Mesenchymal stem cell (in vitro differentiated cells and primary cell): ENCODE data around the gene MLLT1.

Source experiments
- DNase-seq: peaks from one replicate; pipeline ENCODE4 v3.0.0-alpha.2; 2013
- H2AFZ ChIP-seq: one replicate; pipeline ENCODE4 v1.6.1; 2013; ENCODE audit warnings: low read depth, mild to moderate bottlenecking, control low read depth, inconsistent platforms, low read length, moderate library complexity
- H2AK5ac ChIP-seq: 2 replicates; pipeline ENCODE4 v1.6.1; 2013; ENCODE audit warnings: low read length, moderate library complexity, mild to moderate bottlenecking, inconsistent platforms; ENCODE audit not compliant: severe bottlenecking
- H2BK120ac ChIP-seq: one replicate; pipeline ENCODE4 v1.6.1; 2013; ENCODE audit warnings: low read depth, mild to moderate bottlenecking, inconsistent platforms, low read length, moderate library complexity
- H2BK12ac ChIP-seq, 2 experiments: one replicate each; pipeline ENCODE4 v1.6.1; 2013; ENCODE audit warnings: inconsistent platforms in 2 of 2, low read length in 2 of 2, mild to moderate bottlenecking in 2 of 2, moderate library complexity in 2 of 2, control low read depth in 1 of 2
- H2BK15ac ChIP-seq: one replicate; pipeline ENCODE4 v1.6.1; 2013; ENCODE audit warnings: mild to moderate bottlenecking, low read depth, inconsistent platforms; ENCODE audit not compliant: poor library complexity, severe bottlenecking
- H2BK5ac ChIP-seq: 2 replicates; pipeline ENCODE4 v1.6.1; 2013; ENCODE audit warnings: low read depth, mild to moderate bottlenecking, low read length, control low read depth, inconsistent platforms; ENCODE audit not compliant: poor library complexity, severe bottlenecking
- H3K14ac ChIP-seq, 2 experiments: one replicate each; pipeline ENCODE4 v1.6.1; 2013; ENCODE audit warnings: inconsistent platforms in 2 of 2, low read length in 2 of 2, control low read depth in 1 of 2, mild to moderate bottlenecking in 1 of 2, moderate library complexity in 1 of 2
- H3K18ac ChIP-seq, 2 experiments: one replicate each; pipeline ENCODE4 v1.6.1; 2013; ENCODE audit warnings: inconsistent platforms in 2 of 2, low read length in 2 of 2, control low read depth in 1 of 2, low read depth in 1 of 2, mild to moderate bottlenecking in 1 of 2
- H3K23ac ChIP-seq, 2 experiments: one replicate each; pipeline ENCODE4 v1.6.1; 2013; ENCODE audit warnings: inconsistent platforms in 2 of 2, low read length in 2 of 2, mild to moderate bottlenecking in 2 of 2, moderate library complexity in 2 of 2, control low read depth in 1 of 2
- H3K27ac ChIP-seq: 2 replicates; pipeline ENCODE4 v1.5.1; 2013; ENCODE audit warnings: mild to moderate bottlenecking, moderate library complexity, low read length, control low read depth, inconsistent platforms; ENCODE audit not compliant: poor library complexity, severe bottlenecking
- H3K27me3 ChIP-seq, 2 experiments: 2 replicates each; pipeline versions ENCODE4 v1.6.1 to v1.7.0; 2013; ENCODE audit warnings: low read length in 2 of 2, mild to moderate bottlenecking in 2 of 2, moderate library complexity in 2 of 2, control low read depth in 1 of 2, inconsistent platforms in 1 of 2; ENCODE audit not compliant: control insufficient read depth in 1 of 2, insufficient read depth in 1 of 2
- H3K36me3 ChIP-seq, 2 experiments: 2 replicates each; pipeline versions ENCODE4 v1.6.1 to v1.7.0; 2013; ENCODE audit warnings: low read length in 2 of 2, control low read depth in 1 of 2, inconsistent platforms in 1 of 2, low read depth in 1 of 2, mild to moderate bottlenecking in 1 of 2; ENCODE audit not compliant: insufficient read depth in 2 of 2, control insufficient read depth in 1 of 2
- H3K4ac ChIP-seq, 2 experiments: one replicate each; pipeline ENCODE4 v1.6.1; 2013; ENCODE audit warnings: inconsistent platforms in 2 of 2, low read length in 2 of 2, mild to moderate bottlenecking in 2 of 2, moderate library complexity in 2 of 2, control low read depth in 1 of 2, low read depth in 1 of 2
- H3K4me1 ChIP-seq: 2 replicates; pipeline ENCODE4 v1.6.1; 2013; ENCODE audit warnings: low read depth, low read length, control low read depth; ENCODE audit not compliant: control insufficient read depth, insufficient read depth
- H3K4me2 ChIP-seq: 2 replicates; pipeline ENCODE4 v1.6.1; 2013; ENCODE audit warnings: low read length, mild to moderate bottlenecking, inconsistent platforms; ENCODE audit not compliant: poor library complexity, severe bottlenecking
- H3K4me3 ChIP-seq, 2 experiments: 2 replicates each; pipeline versions ENCODE4 v1.5.1 to v1.7.0; 2013; ENCODE audit warnings: low read length in 2 of 2, mild to moderate bottlenecking in 2 of 2, control low read depth in 1 of 2, low read depth in 1 of 2; ENCODE audit not compliant: insufficient read depth in 1 of 2
- H3K79me1 ChIP-seq: replicated peaks from 2 replicates; pipeline ENCODE4 v1.6.1; 2013; ENCODE audit warnings: mild to moderate bottlenecking, control low read depth, low read length, inconsistent platforms; ENCODE audit not compliant: poor library complexity, severe bottlenecking
- H3K9ac ChIP-seq: 2 replicates; pipeline ENCODE4 v1.7.0; 2013; ENCODE audit warnings: mild to moderate bottlenecking, low read length, moderate library complexity
- H3K9me3 ChIP-seq: 2 replicates; pipeline ENCODE4 v1.7.0; 2013; ENCODE audit warnings: mild to moderate bottlenecking, low read length; ENCODE audit not compliant: control insufficient read depth
- H4K8ac ChIP-seq: one replicate; pipeline ENCODE4 v1.6.1; 2013; ENCODE audit warnings: inconsistent platforms, mild to moderate bottlenecking, low read length, moderate library complexity
- H4K91ac ChIP-seq: one replicate; pipeline ENCODE4 v1.6.1; 2013; ENCODE audit warnings: mild to moderate bottlenecking, low read length, inconsistent platforms
- WGBS: methylation state at CpG from one replicate; pipeline ENCODE4 v1.1.7; 2013; ENCODE audit warnings: mixed read lengths; 5-methylcytosine and 5-hydroxymethylcytosine counted together

MLLT1 gene

GRCh38 chr19:6226444-6227155, 53.2 kb downstream of the MLLT1 start:
- DNase-seq = no peak
- 97% methylated on average over 27 of the region's 28 CpGs for WGBS
- H2BK5ac ChIP-seq = no peak overlapping the region
- no peak overlapping the region for H2AK5ac ChIP-seq
- peaks cover 77% of the 10 kb centered on the region for H3K79me1 ChIP-seq
- no peak overlapping the region for H3K4ac ChIP-seq
- H3K36me3 ChIP-seq = peaks cover 42 to 93% of the 10 kb centered on the region in 2 experiments
- H3K4me1 ChIP-seq = peaks cover 27% of the 10 kb centered on the region
- H2BK12ac ChIP-seq = no peak overlapping the region
- no peak overlapping the region for H2BK15ac ChIP-seq
- H3K23ac ChIP-seq = no peak overlapping the region
- no peak overlapping the region for H3K14ac ChIP-seq
- H3K27ac ChIP-seq = no peak overlapping the region
- no peak overlapping the region for H3K9ac ChIP-seq
- H3K4me2 ChIP-seq = no peak overlapping the region
- no peak overlapping the region for H2BK120ac ChIP-seq
- no peak overlapping the region for H3K18ac ChIP-seq
- H4K8ac ChIP-seq = no peak overlapping the region
- H3K4me3 ChIP-seq = no peak overlapping the region
- H4K91ac ChIP-seq = no peak overlapping the region
- H2AFZ ChIP-seq = no peak overlapping the region
- H3K27me3 ChIP-seq = no peaks in the 10 kb centered on the region
- H3K9me3 ChIP-seq = no peaks in the 10 kb centered on the region

GRCh38 chr19:6226012-6226411, 53.8 kb downstream of the MLLT1 start:
- H2BK12ac ChIP-seq = no peak overlapping the region
- H3K27ac ChIP-seq = no peak overlapping the region
- H3K4me3 ChIP-seq = no peak overlapping the region
- H3K4me2 ChIP-seq = no peak overlapping the region
- 94% methylated on average over 11 of the region's 12 CpGs for WGBS
- H3K4ac ChIP-seq = no peak overlapping the region
- no peak overlapping the region for H2BK5ac ChIP-seq
- no peak overlapping the region for H4K8ac ChIP-seq
- H3K9ac ChIP-seq = no peak overlapping the region
- no peak overlapping the region for H3K23ac ChIP-seq
- no peak overlapping the region for H2BK120ac ChIP-seq
- no peaks in the 10 kb centered on the region for H3K27me3 ChIP-seq
- DNase-seq = no peak
- no peak overlapping the region for H3K18ac ChIP-seq
- no peak overlapping the region for H3K14ac ChIP-seq
- peaks cover 25% of the 10 kb centered on the region for H3K4me1 ChIP-seq
- H2BK15ac ChIP-seq = no peak overlapping the region
- H2AK5ac ChIP-seq = no peak overlapping the region
- no peak overlapping the region for H4K91ac ChIP-seq
- H3K9me3 ChIP-seq = no peaks in the 10 kb centered on the region
- H3K36me3 ChIP-seq = peaks cover 48 to 96% of the 10 kb centered on the region in 2 experiments
- no peak overlapping the region for H2AFZ ChIP-seq
- H3K79me1 ChIP-seq = peaks cover 74% of the 10 kb centered on the region

- Histone ChIP-seq H3K18ac (no peak overlapping the region), H3K14ac (no peak overlapping the region), H3K9me3 (no peaks in the 10 kb centered on the region), H2BK12ac (no peak overlapping the region), H3K4me2 (no peak overlapping the region), H3K4ac (no peak overlapping the region), H3K36me3 (peaks cover 51 to 96% of the 10 kb centered on the region in 2 experiments), H3K4me1 (peaks cover 23% of the 10 kb centered on the region), H2BK15ac (no peak overlapping the region), H2AFZ (no peak overlapping the region), H3K27me3 (no peaks in the 10 kb centered on the region), H2AK5ac (no peak overlapping the region), H2BK120ac (no peak overlapping the region), H2BK5ac (no peak overlapping the region), H3K27ac (no peak overlapping the region), H4K91ac (no peak overlapping the region), H3K4me3 (no peak overlapping the region), H3K23ac (no peak overlapping the region), H3K9ac (no peak overlapping the region), H4K8ac (no peak overlapping the region), H3K79me1 (peaks cover 69% of the 10 kb centered on the region)
- 98% methylated on average over 18 of the region's 18 CpGs for WGBS
- no peak for DNase-seq
These were observed 54.4 kb downstream of the MLLT1 start for GRCh38 chr19:6225232-6225865.

GRCh38 chr19:6224308-6224675, 55.5 kb downstream of the MLLT1 start:
- Histone ChIP-seq H4K91ac (no peak overlapping the region), H3K9ac (no peak overlapping the region), H3K4me1 (peaks cover 19% of the 10 kb centered on the region), H3K4me2 (no peak overlapping the region), H3K27ac (no peak overlapping the region), H3K36me3 (peaks cover 42 to 96% of the 10 kb centered on the region in 2 experiments), H2BK120ac (no peak overlapping the region), H3K4ac (no peak overlapping the region), H3K79me1 (peaks cover 65% of the 10 kb centered on the region), H4K8ac (no peak overlapping the region), H3K9me3 (no peaks in the 10 kb centered on the region), H3K23ac (no peak overlapping the region), H3K14ac (no peak overlapping the region), H3K4me3 (no peak overlapping the region), H2BK15ac (no peak overlapping the region), H2AK5ac (no peak overlapping the region), H2AFZ (no peak overlapping the region), H3K18ac (no peak overlapping the region), H2BK5ac (no peak overlapping the region), H3K27me3 (no peaks in the 10 kb centered on the region), H2BK12ac (no peak overlapping the region)
- WGBS = 93% methylated on average over 4 of the region's 4 CpGs
- no peak for DNase-seq
